PC-9 (cell line): ENCODE results near the gene MRAP2.
"Not testable (repeated sequence)": the region's sequence is repeated elsewhere in the genome, so short reads cannot be mapped to it uniquely, and the experiment has no call there.

Experiments used
- CTCF ChIP-seq: fragments of 200-600 bp; sonication (generic); conservative IDR thresholded peaks from 2 replicates; pipeline ENCODE4 v1.6.1; 2017; ENCODE audit warnings: mixed run types, antibody characterized with exemption, mild to moderate bottlenecking, moderate library complexity
- EZH2 ChIP-seq: fragments of 200-600 bp; sonication (generic); IDR thresholded peaks from 2 replicates; pipeline ENCODE4 v1.8.0; 2017; ENCODE audit warnings: antibody characterized with exemption, low read depth

- not testable (repeated sequence) for TF ChIP-seq CTCF, EZH2
Measured at GRCh38 chr6:84068873-84069272, 35.3 kb downstream of the MRAP2 start.
